Measurements from ENCODE around the gene KRT35.

GRCh38 chr17:41464173-41464572 is 16.8 kb downstream of the KRT35 start:
- no peak for TF ChIP-seq CTCF (IDR thresholded peaks at IDR 0.05; ENCODE audit: borderline replicate concordance, extremely low read depth, low read length, poor library complexity, severe bottlenecking)
- TF ChIP-seq EZH2 (IDR thresholded peaks at IDR 0.05; ENCODE audit: borderline replicate concordance, low read depth, low read length, severe bottlenecking) = no peak

Measured in DND-41 (cell line).